Ovary (tissue), 9 donors: Measurements from ENCODE around the gene BST1. TPM values are rescaled to one million over a fixed set of nuclear protein-coding genes. Genes with fewer than 3 reads are reported as not detected.
A peak's percentile ranks its signal among the peaks of the same experiment; 100 is the strongest.

ENCODE experiments used
- DNase-seq, 5 donors: peaks; one replicate each; pipeline ENCODE4 v3.0.0-alpha.2; 2019 to 2020
- H3K27ac ChIP-seq, 2 donors: fragments of 200-600 bp; one replicate each; pipeline versions ENCODE4 v1.5.1 to v1.8.0; 2019 to 2022
- H3K27me3 ChIP-seq: fragments of 200-600 bp; one replicate; pipeline ENCODE4 v1.8.0; 2022
- H3K36me3 ChIP-seq: fragments of 200-600 bp; sonication (generic); one replicate; pipeline ENCODE4 v1.5.1; 2019
- H3K4me1 ChIP-seq: one replicate; pipeline ENCODE4 v1.8.1; 2013; ENCODE audit warnings: mild to moderate bottlenecking, moderate library complexity; ENCODE audit not compliant: insufficient read depth
- H3K4me3 ChIP-seq: fragments of 200-600 bp; sonication (generic); one replicate; pipeline ENCODE4 v1.5.1; 2017
- H3K9me3 ChIP-seq, 2 donors: fragments of 200-600 bp in 1 of 2; sonication (generic) in 1 of 2; one replicate each; pipeline versions ENCODE4 v1.5.1 to v1.8.1; 2013 to 2019; ENCODE audit warnings: mild to moderate bottlenecking in 1 of 2, moderate library complexity in 1 of 2
- EP300 ChIP-seq: sonication (generic); formaldehyde crosslinking; IDR thresholded peaks from one replicate; pipeline ENCODE4 v1.6.1; 2017; ENCODE audit warnings: antibody characterized with exemption
- POLR2A ChIP-seq: fragments of 450-650 bp; IDR thresholded peaks from one replicate; pipeline ENCODE4 v1.6.1; 2017; ENCODE audit warnings: antibody characterized with exemption, mild to moderate bottlenecking, moderate library complexity
- WGBS, 3 donors: extraction: QIAGEN DNeasy Blood & Tissue Kit in 1 of 3; methylation state at CpG; one replicate each; pipeline versions ENCODE4 v1.1.5 to v1.1.7; 2013 to 2017; 5-methylcytosine and 5-hydroxymethylcytosine counted together
- intact Hi-C, 4 donors: fragments of 100-400 bp; cut with DNase I; formaldehyde crosslinking; loops; one replicate each; pipeline versions ENCODE4 v1.11.0 to v1.15.1; 2022 to 2023
- polyA plus RNA-seq, 2 donors: library from polyadenylated mRNA; stranded (reverse); fragments of 200-250 nt in 1 of 2; fragments of 350-450 nt in 1 of 2; fragmentation: Illumina TruSeq in 1 of 2; extraction: RNeasy Lipid Tissue Mini Kit (QIAGEN cat#74804) in 1 of 2; gene quantifications; one replicate each; pipeline ENCODE4 v1.2.3, GENCODE V29; 2013 to 2014
- total RNA-seq, 7 donors: library from RNA; depleted of rRNA in 2 of 7; stranded (reverse); fragments of >200 nt in 2 of 7; fragmentation: NEBNext Ultra II Directional in 3 of 7; extraction: Animal tissue kit (Norgen Biotek cat#: 25700) in 3 of 7; gene quantifications; one replicate each; pipeline versions ENCODE4 v1.1.0 to v1.2.4, GENCODE V29; 2016 to 2023
- TF ChIP-seq, protein P1 (sequence below), 3 donors: fragments of 450-650 bp in 2 of 3; fragments of 200-600 bp in 1 of 3; IDR thresholded peaks; one replicate each; pipeline versions ENCODE4 v1.5.1 to v1.8.0; 2016 to 2022; ENCODE audit warnings: antibody characterized with exemption in 3 of 3, mild to moderate bottlenecking in 1 of 3
- donor health status: DM: no; HTN: no; CAD: no; lungs with moderate emphysema.
- donor health status: DM: no; HTN: no; CAD: no.
- donor health status: Bipolar disorder and iron deficiency.
- donor health status: DM: yes; HTN: yes; CAD: no.
- donor health status: DM: no; HTN: no; CAD: no.
- donor health status: DM: yes; HTN: yes; CAD: no.

Gene BST1
- total and polyA plus RNA-seq, 9 donors: 5.6 to 18.5 (median 7.5) TPM

DNA sequence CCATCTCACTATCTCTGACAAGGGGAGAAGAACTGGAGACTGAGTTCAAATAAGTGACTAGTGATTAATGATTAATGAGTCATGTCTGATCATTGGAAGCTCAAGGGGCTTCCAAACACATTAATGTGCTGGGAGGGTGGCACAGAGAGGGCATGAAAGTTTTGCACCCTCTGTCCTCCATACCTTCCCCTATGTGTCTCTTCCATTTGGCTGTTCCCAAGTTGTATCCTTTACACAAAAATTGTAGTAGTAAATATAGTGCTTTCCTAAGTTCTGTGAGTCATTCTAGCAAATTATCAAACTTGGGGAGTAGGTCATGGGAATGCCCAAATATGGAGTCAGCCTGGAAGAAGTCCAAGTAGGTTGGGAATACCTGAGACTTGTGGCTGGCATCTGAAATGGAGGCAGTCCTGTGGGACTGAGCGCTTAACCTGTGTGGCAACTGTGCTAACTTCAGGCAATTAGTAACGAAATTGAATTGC is 25.3 kb upstream of the BST1 start:
- no peak for TF ChIP-seq POLR2A
- no peak for TF ChIP-seq EP300
- TF ChIP-seq, protein P1, sequence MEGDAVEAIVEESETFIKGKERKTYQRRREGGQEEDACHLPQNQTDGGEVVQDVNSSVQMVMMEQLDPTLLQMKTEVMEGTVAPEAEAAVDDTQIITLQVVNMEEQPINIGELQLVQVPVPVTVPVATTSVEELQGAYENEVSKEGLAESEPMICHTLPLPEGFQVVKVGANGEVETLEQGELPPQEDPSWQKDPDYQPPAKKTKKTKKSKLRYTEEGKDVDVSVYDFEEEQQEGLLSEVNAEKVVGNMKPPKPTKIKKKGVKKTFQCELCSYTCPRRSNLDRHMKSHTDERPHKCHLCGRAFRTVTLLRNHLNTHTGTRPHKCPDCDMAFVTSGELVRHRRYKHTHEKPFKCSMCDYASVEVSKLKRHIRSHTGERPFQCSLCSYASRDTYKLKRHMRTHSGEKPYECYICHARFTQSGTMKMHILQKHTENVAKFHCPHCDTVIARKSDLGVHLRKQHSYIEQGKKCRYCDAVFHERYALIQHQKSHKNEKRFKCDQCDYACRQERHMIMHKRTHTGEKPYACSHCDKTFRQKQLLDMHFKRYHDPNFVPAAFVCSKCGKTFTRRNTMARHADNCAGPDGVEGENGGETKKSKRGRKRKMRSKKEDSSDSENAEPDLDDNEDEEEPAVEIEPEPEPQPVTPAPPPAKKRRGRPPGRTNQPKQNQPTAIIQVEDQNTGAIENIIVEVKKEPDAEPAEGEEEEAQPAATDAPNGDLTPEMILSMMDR (IDR thresholded peaks at IDR 0.05): no peak

DNA sequence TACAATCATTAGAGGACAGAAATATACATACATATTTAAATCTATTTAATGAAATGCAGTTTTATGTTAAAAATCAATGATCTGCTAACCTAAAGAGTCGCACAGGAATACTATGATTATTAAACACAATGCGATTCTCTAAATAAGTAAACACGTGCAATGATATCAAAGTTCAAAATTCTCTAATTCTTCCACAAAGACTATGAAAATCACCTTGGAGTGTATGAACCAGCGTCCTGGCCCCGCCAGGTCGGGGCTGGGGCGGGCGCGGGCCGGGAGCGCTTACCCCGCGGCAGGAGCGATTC is 21.8 kb upstream of the BST1 start:
- peak overlapping the region; percentile 56 for H3K4me3 ChIP-seq
- no peak for DNase-seq
- no peaks in the 10 kb centered on the region for H3K27me3 ChIP-seq
- WGBS, 3 donors: 1% methylated on average over 14 of the region's 14 CpGs
- H3K27ac ChIP-seq: no peak overlapping the region
- TF ChIP-seq, protein P1 (IDR thresholded peaks at IDR 0.05): no peak
- TF ChIP-seq POLR2A (no peak), EP300 (no peak)
- no peaks in the 10 kb centered on the region for H3K9me3 ChIP-seq
- H3K4me1 ChIP-seq: peaks cover 2% of the 10 kb centered on the region
- no peaks in the 10 kb centered on the region for H3K36me3 ChIP-seq
- intact Hi-C loops: no loop called here

More for the DNA sequence above, 25.3 kb upstream of the BST1 start:
- Histone ChIP-seq H3K27me3 (no peaks in the 10 kb centered on the region), H3K27ac (no peak overlapping the region), H3K36me3 (no peaks in the 10 kb centered on the region), H3K9me3 (no peaks in the 10 kb centered on the region), H3K4me3 (no peak overlapping the region), H3K4me1 (peaks cover 2% of the 10 kb centered on the region)
- intact Hi-C loops: no loop called here
- WGBS, 3 donors: 91 to 97% (median 95%) methylated on average over 2 of the region's 2 CpGs
- DNase-seq: no peak

DNA sequence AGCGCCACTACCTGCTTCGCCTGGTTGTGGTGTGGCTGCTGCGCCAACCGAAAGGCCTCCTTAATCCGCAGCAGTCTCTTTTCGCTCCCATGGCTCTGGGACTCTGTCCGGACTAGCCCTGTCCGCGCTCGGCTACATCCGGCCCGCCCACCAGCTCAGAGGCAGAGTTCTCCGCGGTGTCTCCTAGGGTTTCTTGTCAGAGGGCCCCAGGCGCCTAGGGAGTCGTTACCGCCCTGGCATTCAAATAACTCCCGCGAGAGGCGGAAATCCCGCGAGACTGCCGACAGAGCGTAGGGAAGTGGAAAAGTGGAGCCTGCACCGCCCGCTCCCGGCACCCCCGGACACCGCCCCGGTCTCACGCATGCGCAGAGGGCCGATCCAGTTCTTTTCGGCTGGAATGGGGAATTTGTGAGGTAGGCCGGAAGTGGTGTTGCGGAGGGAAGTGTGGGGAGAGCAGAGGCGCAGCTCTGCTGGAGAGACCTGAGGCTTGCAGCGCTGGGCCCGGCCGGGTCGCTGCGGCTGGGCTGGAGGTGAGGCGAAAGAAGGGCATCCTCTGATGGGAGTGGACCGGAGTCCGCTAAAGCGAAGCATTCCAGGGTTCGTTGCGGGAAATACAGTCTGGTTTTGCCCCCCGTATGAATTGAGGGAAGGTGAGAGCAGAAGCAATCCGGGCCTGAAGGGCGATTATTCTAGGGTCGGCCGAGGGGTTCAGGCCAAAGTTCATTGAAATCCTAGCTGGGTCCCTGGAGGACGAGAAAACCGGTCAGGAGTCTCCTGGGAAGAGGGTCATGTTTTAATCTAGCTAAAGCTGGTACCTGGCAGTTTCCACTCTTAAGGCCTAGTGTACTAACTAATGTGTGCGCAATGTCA is 21.3 kb upstream of the BST1 start, which contains the start of gene FAM200B:
Gene FAM200B (plus strand): TSS at position 456 of the 870 bp plus-strand sequence. CDS start 5,151 bp downstream, outside the sequence.
- 1% methylated on average over 56 of the region's 56 CpGs for WGBS, 3 donors
- TF ChIP-seq POLR2A: peak; percentile 82
- TF ChIP-seq, protein P1 (IDR thresholded peaks at IDR 0.05): peak; percentile 11 to 43 (median 39)
- TF ChIP-seq EP300: no peak
- peak; percentile 99 to 100 (median 100) for DNase-seq
- Histone ChIP-seq H3K4me1 (peaks cover 2% of the 10 kb centered on the region), H3K9me3 (no peaks in the 10 kb centered on the region), H3K27ac (peak within 1 kb of the TSS in 1 of 2 donors; percentile 83), H3K4me3 (peak within 1 kb of the TSS; percentile 56), H3K36me3 (no peaks in the 10 kb centered on the region), H3K27me3 (no peaks in the 10 kb centered on the region)
- intact Hi-C loops: no loop called here

DNA sequence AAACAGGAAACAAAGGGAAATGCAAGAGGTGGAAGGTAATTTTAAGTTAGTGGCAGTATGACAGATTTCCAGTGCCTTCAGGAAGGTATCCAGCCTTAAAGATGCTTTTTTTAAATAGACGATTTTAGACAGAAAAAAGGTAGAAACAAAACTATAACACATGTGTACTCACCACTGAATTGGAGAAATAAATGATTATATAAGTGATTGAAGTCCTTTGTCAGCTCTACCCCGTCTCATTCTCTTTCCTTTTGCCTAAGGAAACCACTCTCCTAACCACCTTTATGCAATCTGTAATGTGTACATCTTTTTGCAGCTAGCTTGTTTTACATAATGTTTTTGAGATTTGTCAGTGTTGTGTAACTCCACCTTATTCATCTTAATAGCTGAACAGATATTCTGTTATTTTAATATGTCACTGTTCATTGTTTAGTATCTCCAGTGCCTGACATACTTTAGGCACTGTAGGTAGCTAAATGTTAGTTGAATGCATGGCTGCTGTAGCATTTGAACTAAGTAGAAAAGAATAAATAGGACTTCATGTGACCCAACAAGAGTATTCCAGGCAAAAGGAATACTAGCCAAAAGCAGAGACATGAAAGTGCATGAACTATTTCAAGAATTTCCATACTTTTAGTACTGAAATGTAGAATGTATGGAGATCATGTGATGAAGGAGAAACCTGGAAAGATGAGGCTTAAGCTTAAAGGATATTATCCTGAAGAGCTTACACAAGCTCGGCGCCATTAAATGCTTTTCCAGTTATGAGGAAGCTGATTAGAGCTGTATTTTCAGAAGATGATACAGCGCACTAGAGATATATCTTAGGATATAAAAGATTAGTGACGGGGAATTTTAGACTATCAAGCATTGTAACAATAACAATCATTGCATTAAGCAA is 20.4 kb upstream of the BST1 start:
- intact Hi-C loops: no loop called here
- peaks cover 2% of the 10 kb centered on the region for H3K4me1 ChIP-seq
- peak overlapping the region in 1 of 2 donors; percentile 83 for H3K27ac ChIP-seq
- no peaks in the 10 kb centered on the region for H3K36me3 ChIP-seq
- peak overlapping the region; percentile 56 for H3K4me3 ChIP-seq
- DNase-seq: no peak
- 27 to 37% (median 30%) methylated on average over 6 of the region's 6 CpGs for WGBS, 3 donors
- H3K9me3 ChIP-seq: no peaks in the 10 kb centered on the region
- H3K27me3 ChIP-seq: no peaks in the 10 kb centered on the region
- TF ChIP-seq POLR2A (no peak), EP300 (no peak)
- TF ChIP-seq, protein P1 (IDR thresholded peaks at IDR 0.05): no peak
